HG03521 (cell line): ENCODE measurements around the gene STX5.
"Not testable (repeated sequence)": the region's sequence is repeated elsewhere in the genome, so short reads cannot be mapped to it uniquely, and the experiment has no call there.

Source experiments
- ATAC-seq: cut with Tn5 transposase; IDR thresholded peaks from one replicate; pipeline ENCODE4 v1.9.1; 2021; ENCODE audit warnings: mild to moderate bottlenecking, moderate library complexity; ENCODE audit not compliant: unreplicated experiment

Gene STX5

GRCh38 chr11:62854013-62854824 lies 22.4 kb upstream of the STX5 start:
- no peak for ATAC-seq

- no peak for ATAC-seq
Measured at GRCh38 chr11:62853279-62853965, 21.6 kb upstream of the STX5 start.

GRCh38 chr11:62852523-62853188 lies 20.8 kb upstream of the STX5 start:
- no peak for ATAC-seq

- no peak for ATAC-seq
Measured at GRCh38 chr11:62851807-62852522, 20.1 kb upstream of the STX5 start.

- ATAC-seq = no peak
Measured at GRCh38 chr11:62850911-62851806, 19.3 kb upstream of the STX5 start.

- no peak for ATAC-seq
Measured at GRCh38 chr11:62847767-62848314, 16.0 kb upstream of the STX5 start.

GRCh38 chr11:62846177-62846576 lies 14.3 kb upstream of the STX5 start:
- ATAC-seq = no peak

- ATAC-seq = no peak
Measured at GRCh38 chr11:62844154-62844553, 12.3 kb upstream of the STX5 start.

GRCh38 chr11:62843466-62843865 lies 11.6 kb upstream of the STX5 start:
- no peak for ATAC-seq

GRCh38 chr11:62842891-62843290 lies 11.0 kb upstream of the STX5 start:
- not testable (repeated sequence) for ATAC-seq

- ATAC-seq = no peak
Measured at GRCh38 chr11:62842171-62842741, 10.4 kb upstream of the STX5 start.

GRCh38 chr11:62841361-62842170 lies 9.7 kb upstream of the STX5 start:
- ATAC-seq = peak; percentile 50

- ATAC-seq = not testable (repeated sequence)
Measured at GRCh38 chr11:62840721-62841360, 9.0 kb upstream of the STX5 start.

GRCh38 chr11:62839050-62839945 lies 7.4 kb upstream of the STX5 start, which contains the start of gene WDR74:
TSS of gene WDR74 (minus strand) at chr11:62839590. CDS start at chr11:62839570, 20 bp downstream.
- peak; percentile 51 for ATAC-seq

- ATAC-seq = no peak
Measured at GRCh38 chr11:62835336-62835735, 3.5 kb upstream of the STX5 start.

- ATAC-seq = peak; percentile 10
Measured at GRCh38 chr11:62832336-62833234, 734 bp upstream of the STX5 start, which contains the start of gene TEX54. TSS of gene TEX54 (minus strand) at chr11:62832841.
